Measurements from ENCODE around the gene FOXO1.
"Not testable (repeated sequence)": the region's sequence is repeated elsewhere in the genome, so short reads cannot be mapped to it uniquely, and the experiment has no call there.

Gene FOXO1

GRCh38 chr13:40664350-40665125 is 1.9 kb downstream of the FOXO1 start:
- Histone ChIP-seq H3K9ac (ENCODE audit: low read depth, low read length) (peak overlapping the region; percentile 94), H3K27me3 (ENCODE audit: control insufficient read depth, insufficient read depth, low read length) (no peaks in the 10 kb centered on the region)

GRCh38 chr13:40664100-40664349 is 2.4 kb downstream of the FOXO1 start:
- H3K9ac ChIP-seq (ENCODE audit: low read depth, low read length), result peak overlapping the region; percentile 94
- peaks cover 38% of the 10 kb centered on the region for H3K4me1 ChIP-seq (ENCODE audit: control insufficient read depth, insufficient read depth, low read length)

More at GRCh38 chr13:40664350-40665125, 1.9 kb downstream of the FOXO1 start:
- peak overlapping the region; percentile 97 for H3K4me3 ChIP-seq (ENCODE audit: low read length)
- H3K4me1 ChIP-seq (ENCODE audit: control insufficient read depth, insufficient read depth, low read length), result peaks cover 38% of the 10 kb centered on the region
- peak overlapping the region; percentile 93 for H3K4me2 ChIP-seq (ENCODE audit: low read length)
- H3K36me3 ChIP-seq (ENCODE audit: insufficient read depth, low read length), result no peaks in the 10 kb centered on the region
- H3K9me3 ChIP-seq (replicated peaks; ENCODE audit: low read length), result no peaks in the 10 kb centered on the region

DNA sequence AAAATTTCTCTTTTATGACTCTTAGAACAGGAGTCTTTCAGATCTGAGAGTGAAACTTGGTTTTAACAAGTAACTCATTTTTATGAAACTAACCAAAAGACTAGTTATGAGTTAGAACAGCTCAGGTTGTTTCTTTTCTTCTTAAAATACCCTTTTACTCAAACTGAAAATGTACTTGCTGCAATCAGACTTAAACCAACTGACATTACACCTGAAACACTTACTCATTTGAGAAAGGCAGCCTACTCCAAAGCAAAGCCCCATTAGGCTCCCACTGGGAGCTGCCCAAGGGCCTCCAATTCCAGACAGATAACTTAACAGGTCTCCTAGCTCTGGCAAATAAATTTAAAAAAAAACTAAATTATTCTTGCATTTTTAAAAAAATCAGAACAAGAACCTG is 3.6 kb downstream of the FOXO1 start:
- Histone ChIP-seq H3K4me2 (ENCODE audit: low read length) (peak overlapping the region; percentile 93), H3K9me3 (replicated peaks; ENCODE audit: low read length) (no peaks in the 10 kb centered on the region), H3K9ac (ENCODE audit: low read depth, low read length) (peak overlapping the region; percentile 94), H3K4me1 (ENCODE audit: control insufficient read depth, insufficient read depth, low read length) (peaks cover 35% of the 10 kb centered on the region), H3K36me3 (ENCODE audit: insufficient read depth, low read length) (no peaks in the 10 kb centered on the region), H3K4me3 (ENCODE audit: low read length) (peak overlapping the region; percentile 29), H3K27me3 (ENCODE audit: control insufficient read depth, insufficient read depth, low read length) (no peaks in the 10 kb centered on the region)

More at GRCh38 chr13:40664100-40664349, 2.4 kb downstream of the FOXO1 start:
- H3K36me3 ChIP-seq (ENCODE audit: insufficient read depth, low read length); H3K27me3 ChIP-seq (ENCODE audit: control insufficient read depth, insufficient read depth, low read length); H3K9me3 ChIP-seq (replicated peaks; ENCODE audit: low read length): not testable (repeated sequence)
- Histone ChIP-seq H3K4me3 (ENCODE audit: low read length) (peak overlapping the region; percentile 97), H3K4me2 (ENCODE audit: low read length) (peak overlapping the region; percentile 93)

- Histone ChIP-seq H3K27me3 (ENCODE audit: control insufficient read depth, insufficient read depth, low read length) (no peaks in the 10 kb centered on the region), H3K9ac (ENCODE audit: low read depth, low read length) (peak overlapping the region; percentile 94), H3K4me2 (ENCODE audit: low read length) (peak overlapping the region; percentile 93), H3K9me3 (replicated peaks; ENCODE audit: low read length) (no peaks in the 10 kb centered on the region), H3K36me3 (ENCODE audit: insufficient read depth, low read length) (no peaks in the 10 kb centered on the region), H3K4me3 (ENCODE audit: low read length) (peak overlapping the region; percentile 29), H3K4me1 (ENCODE audit: control insufficient read depth, insufficient read depth, low read length) (peaks cover 37% of the 10 kb centered on the region)
These were observed 4.4 kb downstream of the FOXO1 start for GRCh38 chr13:40661875-40662665.

DNA sequence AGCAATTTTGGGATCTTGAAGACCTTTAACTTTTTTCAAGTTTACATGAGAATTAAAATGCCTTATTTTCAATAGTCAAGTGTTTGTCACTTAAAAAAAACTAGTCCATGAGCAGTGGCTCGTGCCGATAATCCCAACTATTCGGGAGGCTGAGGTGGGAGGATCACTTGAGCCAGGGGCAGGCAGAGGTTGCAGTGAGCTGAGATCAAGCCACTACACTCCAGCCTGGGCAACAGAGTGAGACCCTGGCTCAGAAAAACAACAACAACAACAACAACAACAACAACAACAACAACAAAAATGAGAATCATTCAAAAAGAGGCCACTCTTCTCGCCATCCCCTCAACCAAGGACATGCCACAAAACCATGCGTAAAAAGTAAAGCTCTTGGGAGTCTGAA is 5.7 kb downstream of the FOXO1 start:
- Histone ChIP-seq H3K27me3 (ENCODE audit: control insufficient read depth, insufficient read depth, low read length) (no peaks in the 10 kb centered on the region), H3K9me3 (replicated peaks; ENCODE audit: low read length) (no peaks in the 10 kb centered on the region), H3K4me3 (ENCODE audit: low read length) (no peak overlapping the region), H3K4me1 (ENCODE audit: control insufficient read depth, insufficient read depth, low read length) (peaks cover 37% of the 10 kb centered on the region), H3K36me3 (ENCODE audit: insufficient read depth, low read length) (no peaks in the 10 kb centered on the region), H3K9ac (ENCODE audit: low read depth, low read length) (no peak overlapping the region), H3K4me2 (ENCODE audit: low read length) (peak overlapping the region; percentile 46)

DNA sequence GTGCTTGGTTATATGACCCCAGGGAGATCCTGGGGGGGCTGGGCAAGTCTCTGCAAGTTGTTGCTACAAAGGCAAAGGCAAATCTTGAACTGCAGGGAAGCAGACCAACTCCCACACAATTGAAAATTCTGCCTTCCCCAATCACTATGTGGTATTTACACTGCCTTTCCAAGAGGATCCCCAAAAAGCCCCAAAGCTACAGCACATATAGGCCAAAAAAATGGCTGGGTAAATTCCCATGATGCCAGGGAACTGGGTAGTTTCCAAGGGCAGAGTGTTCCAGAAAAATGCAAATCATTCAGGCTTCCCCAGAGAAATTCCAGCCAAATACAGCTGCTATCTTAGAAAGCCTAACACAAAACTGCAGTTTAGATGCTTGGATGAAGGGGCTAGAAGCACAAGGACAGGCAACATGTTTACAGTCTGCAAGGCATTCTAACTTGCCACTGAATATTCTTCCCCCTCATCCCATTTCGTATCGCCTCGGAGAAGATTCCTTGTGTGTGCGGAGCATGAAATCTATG is 6.2 kb downstream of the FOXO1 start:
- no peak overlapping the region for H3K4me3 ChIP-seq (ENCODE audit: low read length)
- no peaks in the 10 kb centered on the region for H3K27me3 ChIP-seq (ENCODE audit: control insufficient read depth, insufficient read depth, low read length)
- peak overlapping the region; percentile 46 for H3K4me2 ChIP-seq (ENCODE audit: low read length)
- H3K4me1 ChIP-seq (ENCODE audit: control insufficient read depth, insufficient read depth, low read length), result peaks cover 37% of the 10 kb centered on the region
- no peaks in the 10 kb centered on the region for H3K9me3 ChIP-seq (replicated peaks; ENCODE audit: low read length)
- no peaks in the 10 kb centered on the region for H3K36me3 ChIP-seq (ENCODE audit: insufficient read depth, low read length)
- H3K9ac ChIP-seq (ENCODE audit: low read depth, low read length), result no peak overlapping the region

GRCh38 chr13:40657951-40658350 is 8.5 kb downstream of the FOXO1 start:
- Histone ChIP-seq H3K4me1 (ENCODE audit: control insufficient read depth, insufficient read depth, low read length) (peaks cover 38% of the 10 kb centered on the region), H3K4me3 (ENCODE audit: low read length) (no peak overlapping the region), H3K4me2 (ENCODE audit: low read length) (no peak overlapping the region)

DNA sequence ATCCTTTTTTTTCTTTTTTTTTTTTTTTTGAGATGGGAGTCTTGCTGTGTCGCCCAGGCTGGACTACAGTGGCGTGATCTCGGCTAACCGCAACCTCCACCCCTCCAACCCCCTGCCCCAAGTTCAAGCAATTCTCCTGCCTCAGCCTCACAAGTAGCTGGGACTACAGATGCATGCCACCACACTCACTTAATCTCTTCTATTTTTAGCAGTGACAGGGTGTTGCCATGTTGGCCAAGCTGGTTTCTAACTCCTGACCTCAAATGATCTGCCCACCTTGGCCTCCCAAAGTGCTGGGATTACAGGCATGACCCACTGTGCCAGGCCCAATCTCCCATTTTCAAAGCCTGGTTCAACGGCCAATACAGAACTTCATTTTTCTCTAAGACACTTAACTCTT is 9.1 kb downstream of the FOXO1 start:
- peaks cover 32% of the 10 kb centered on the region for H3K4me1 ChIP-seq (ENCODE audit: control insufficient read depth, insufficient read depth, low read length)
- no peaks in the 10 kb centered on the region for H3K27me3 ChIP-seq (ENCODE audit: control insufficient read depth, insufficient read depth, low read length)

More at GRCh38 chr13:40657951-40658350, 8.5 kb downstream of the FOXO1 start:
- H3K9me3 ChIP-seq (replicated peaks; ENCODE audit: low read length), result no peaks in the 10 kb centered on the region
- H3K27me3 ChIP-seq (ENCODE audit: control insufficient read depth, insufficient read depth, low read length), result no peaks in the 10 kb centered on the region
- no peak overlapping the region for H3K9ac ChIP-seq (ENCODE audit: low read depth, low read length)
- no peaks in the 10 kb centered on the region for H3K36me3 ChIP-seq (ENCODE audit: insufficient read depth, low read length)

GRCh38 chr13:40656358-40656757 is 10.1 kb downstream of the FOXO1 start:
- no peaks in the 10 kb centered on the region for H3K27me3 ChIP-seq (ENCODE audit: control insufficient read depth, insufficient read depth, low read length)
- H3K4me2 ChIP-seq (ENCODE audit: low read length), result no peak overlapping the region
- H3K9ac ChIP-seq (ENCODE audit: low read depth, low read length), result no peak overlapping the region
- H3K9me3 ChIP-seq (replicated peaks; ENCODE audit: low read length), result no peaks in the 10 kb centered on the region
- no peak overlapping the region for H3K4me3 ChIP-seq (ENCODE audit: low read length)
- H3K36me3 ChIP-seq (ENCODE audit: insufficient read depth, low read length), result no peaks in the 10 kb centered on the region
- peaks cover 29% of the 10 kb centered on the region for H3K4me1 ChIP-seq (ENCODE audit: control insufficient read depth, insufficient read depth, low read length)

More for the DNA sequence above, 9.1 kb downstream of the FOXO1 start:
- H3K36me3 ChIP-seq (ENCODE audit: insufficient read depth, low read length), result no peaks in the 10 kb centered on the region
- no peaks in the 10 kb centered on the region for H3K9me3 ChIP-seq (replicated peaks; ENCODE audit: low read length)
- H3K4me2 ChIP-seq (ENCODE audit: low read length), result no peak overlapping the region
- no peak overlapping the region for H3K9ac ChIP-seq (ENCODE audit: low read depth, low read length)
- no peak overlapping the region for H3K4me3 ChIP-seq (ENCODE audit: low read length)

- Histone ChIP-seq H3K4me3 (ENCODE audit: low read length) (no peak overlapping the region), H3K9ac (ENCODE audit: low read depth, low read length) (no peak overlapping the region), H3K9me3 (replicated peaks; ENCODE audit: low read length) (no peaks in the 10 kb centered on the region), H3K27me3 (ENCODE audit: control insufficient read depth, insufficient read depth, low read length) (no peaks in the 10 kb centered on the region), H3K36me3 (ENCODE audit: insufficient read depth, low read length) (no peaks in the 10 kb centered on the region), H3K4me1 (ENCODE audit: control insufficient read depth, insufficient read depth, low read length) (peaks cover 36% of the 10 kb centered on the region), H3K4me2 (ENCODE audit: low read length) (no peak overlapping the region)
These were observed 12.7 kb downstream of the FOXO1 start for GRCh38 chr13:40653527-40654318.

- no peaks in the 10 kb centered on the region for H3K36me3 ChIP-seq (ENCODE audit: insufficient read depth, low read length)
- peaks cover 35% of the 10 kb centered on the region for H3K4me1 ChIP-seq (ENCODE audit: control insufficient read depth, insufficient read depth, low read length)
- no peaks in the 10 kb centered on the region for H3K9me3 ChIP-seq (replicated peaks; ENCODE audit: low read length)
- H3K9ac ChIP-seq (ENCODE audit: low read depth, low read length), result no peak overlapping the region
- H3K4me2 ChIP-seq (ENCODE audit: low read length), result no peak overlapping the region
- no peak overlapping the region for H3K4me3 ChIP-seq (ENCODE audit: low read length)
- no peaks in the 10 kb centered on the region for H3K27me3 ChIP-seq (ENCODE audit: control insufficient read depth, insufficient read depth, low read length)
These were observed 13.9 kb downstream of the FOXO1 start for GRCh38 chr13:40652588-40652940.
